Activated CD4-positive, alpha-beta T cell treated with anti-CD3 and anti-CD28 coated beads, Interleukin-2, amount 50 U/mL, for 48 hours (primary cell): ENCODE data around the gene HFM1.

Source experiments
- DNase-seq, 2 experiments: peaks; one replicate each; pipeline ENCODE4 v3.0.0-alpha.2; 2020

The HFM1 gene

DNA sequence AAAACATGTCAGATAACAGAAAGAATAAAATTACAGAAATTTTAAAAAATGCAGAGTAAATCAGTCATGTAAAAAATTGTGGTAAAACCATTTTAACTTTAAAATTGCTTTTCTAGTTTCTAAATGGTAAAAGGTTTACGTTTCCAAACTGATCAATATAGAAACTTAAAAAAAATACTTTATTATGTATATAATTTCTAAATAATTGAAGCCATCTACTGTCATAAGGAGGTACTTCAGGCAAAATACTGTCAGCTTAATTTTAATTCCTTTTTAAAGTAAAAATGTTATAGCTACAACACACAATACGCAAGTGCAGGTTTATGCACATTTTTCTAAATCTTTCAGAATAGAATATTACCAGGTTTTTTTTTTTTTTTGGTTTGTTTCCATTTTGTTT lies 159.9 kb downstream of the HFM1 start:
- no peak for DNase-seq

DNA sequence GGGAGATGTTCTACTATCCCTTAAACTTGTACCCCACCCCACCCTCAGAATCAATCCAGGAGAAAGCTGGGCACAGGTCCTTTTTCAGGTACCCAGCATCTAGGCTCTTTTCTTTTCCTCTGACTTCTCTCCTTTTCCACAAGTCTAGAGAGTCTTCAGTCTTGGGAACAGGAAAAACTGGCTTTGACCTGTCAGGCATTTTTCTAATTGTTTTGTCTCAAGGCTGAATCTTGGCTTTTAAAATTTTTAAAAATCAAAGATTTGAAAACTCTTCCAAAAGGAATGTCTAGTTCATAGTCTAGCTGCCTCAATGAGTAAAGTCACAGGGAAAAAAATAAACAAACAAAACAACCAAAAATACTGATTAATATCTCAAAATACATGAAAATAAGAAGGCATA lies 161.5 kb downstream of the HFM1 start:
- DNase-seq, result no peak

- DNase-seq, result no peak
These were observed 170.5 kb downstream of the HFM1 start for GRCh38 chr1:91234181-91234580.

- DNase-seq, result no peak
These were observed 177.9 kb downstream of the HFM1 start for GRCh38 chr1:91226741-91227140.

- no peak for DNase-seq
These were observed 179.8 kb downstream of the HFM1 start for GRCh38 chr1:91224878-91225277.

- no peak for DNase-seq
These were observed 183.6 kb downstream of the HFM1 start for GRCh38 chr1:91221017-91221416.

GRCh38 chr1:91217911-91218310 lies 186.7 kb downstream of the HFM1 start:
- no peak for DNase-seq
